Mammary epithelial cell (primary cell): Measurements from ENCODE around the gene ECI2.

Experiments used
- EZH2 ChIP-seq: IDR thresholded peaks from 2 replicates; pipeline ENCODE4 v1.6.1; 2012; ENCODE audit warnings: low read length, inconsistent platforms, borderline replicate concordance
- TF ChIP-seq, protein P1 (sequence below), 2 donors: IDR thresholded peaks in 1 of 2; conservative IDR thresholded peaks in 1 of 2; 2 replicates each; pipeline ENCODE4 v1.5.1; 2011 to 2012; ENCODE audit warnings: inconsistent platforms in 2 of 2, low read length in 2 of 2, mild to moderate bottlenecking in 2 of 2, control low read depth in 1 of 2, low read depth in 1 of 2; ENCODE audit not compliant: insufficient read depth in 1 of 2; ENCODE audit errors: extremely low read depth in 1 of 2

DNA sequence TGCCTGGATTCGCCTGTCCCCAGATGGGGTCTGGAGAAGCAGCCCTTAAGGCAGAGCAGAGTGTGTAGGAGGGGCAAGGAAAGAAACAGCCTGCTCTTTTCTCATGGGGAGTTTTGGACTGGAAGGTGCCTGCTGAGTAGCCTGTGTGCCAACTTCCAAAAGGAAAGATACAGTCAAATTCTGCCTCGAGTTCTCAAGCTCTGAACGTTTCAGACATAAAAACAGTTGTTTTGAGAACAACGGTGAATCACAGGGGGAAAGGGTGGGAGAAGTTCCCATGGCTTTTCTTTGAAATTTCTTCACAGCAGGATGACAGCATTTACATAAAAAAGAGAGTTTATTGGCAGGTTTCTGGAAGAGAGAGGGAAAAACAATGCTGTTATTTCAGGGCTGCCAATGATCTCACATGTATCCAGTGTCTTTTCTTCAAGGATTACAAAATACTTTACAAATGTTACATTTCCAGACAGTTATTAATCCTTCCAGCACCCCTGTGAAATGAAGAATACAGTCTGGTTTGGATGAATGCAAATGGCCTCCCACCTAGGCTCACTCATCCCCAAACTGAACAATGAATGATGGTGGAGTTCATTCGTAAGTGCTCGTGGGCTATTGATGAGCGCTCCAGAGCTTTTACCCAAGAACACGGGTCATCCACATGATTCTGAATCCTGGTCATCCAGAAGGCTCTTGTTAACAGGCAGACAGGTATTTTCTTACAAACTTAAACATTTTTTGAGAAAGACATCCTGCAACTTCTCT lies 33.8 kb upstream of the ECI2 start:
- TF ChIP-seq, protein P1, sequence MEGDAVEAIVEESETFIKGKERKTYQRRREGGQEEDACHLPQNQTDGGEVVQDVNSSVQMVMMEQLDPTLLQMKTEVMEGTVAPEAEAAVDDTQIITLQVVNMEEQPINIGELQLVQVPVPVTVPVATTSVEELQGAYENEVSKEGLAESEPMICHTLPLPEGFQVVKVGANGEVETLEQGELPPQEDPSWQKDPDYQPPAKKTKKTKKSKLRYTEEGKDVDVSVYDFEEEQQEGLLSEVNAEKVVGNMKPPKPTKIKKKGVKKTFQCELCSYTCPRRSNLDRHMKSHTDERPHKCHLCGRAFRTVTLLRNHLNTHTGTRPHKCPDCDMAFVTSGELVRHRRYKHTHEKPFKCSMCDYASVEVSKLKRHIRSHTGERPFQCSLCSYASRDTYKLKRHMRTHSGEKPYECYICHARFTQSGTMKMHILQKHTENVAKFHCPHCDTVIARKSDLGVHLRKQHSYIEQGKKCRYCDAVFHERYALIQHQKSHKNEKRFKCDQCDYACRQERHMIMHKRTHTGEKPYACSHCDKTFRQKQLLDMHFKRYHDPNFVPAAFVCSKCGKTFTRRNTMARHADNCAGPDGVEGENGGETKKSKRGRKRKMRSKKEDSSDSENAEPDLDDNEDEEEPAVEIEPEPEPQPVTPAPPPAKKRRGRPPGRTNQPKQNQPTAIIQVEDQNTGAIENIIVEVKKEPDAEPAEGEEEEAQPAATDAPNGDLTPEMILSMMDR (conservative IDR thresholded peaks at IDR 0.05 in 1 of 2, IDR thresholded peaks at IDR 0.05 in 1 of 2; ENCODE audit: extremely low read depth in 1 of 2, insufficient read depth in 1 of 2, low read depth in 1 of 2, low read length in 2 of 2): no peak
- no peak for TF ChIP-seq EZH2
